GM12878 (cell line): Measurements from ENCODE around the gene SLC38A3. TPM values are rescaled to one million over a fixed set of nuclear protein-coding genes. Genes with fewer than 3 reads are reported as not detected.
A peak's percentile ranks its signal among the peaks of the same experiment; 100 is the strongest.

Experiments
- ATAC-seq: fragments of 200-7000 bp; cut with Tn5 transposase; 3 replicates; pipeline ENCODE4 v1.9.1; 2020; ENCODE audit warnings: mild to moderate bottlenecking, moderate library complexity
- BruUV-seq: library from RNA; stranded (reverse); fragments of 400-500 nt; replicated peaks from 2 replicates; lab custom pipeline; 2021; lab: Mats Ljungman, UMichigan
- CTCF ChIA-PET: fragments of 300-600 bp; sonication (Branson Sonifier 250); formaldehyde crosslinking; extraction: SDS; loops from one replicate; lab custom pipeline; 2021; ENCODE audit warnings: inconsistent platforms; lab: Yijun Ruan, JAX
- POLR2A ChIA-PET: fragments of 350-600 bp; formaldehyde crosslinking; extraction: SDS; loops from one replicate; lab custom pipeline; 2021; ENCODE audit warnings: inconsistent platforms; lab: Charles Lee
- RAD21 ChIA-PET: fragments of 300-600 bp; sonication (Branson Sonifier 250); formaldehyde crosslinking; loops from one replicate; lab custom pipeline; 2023; ENCODE audit warnings: antibody characterized with exemption; ENCODE audit not compliant: unreplicated experiment; lab: Charles Lee
- SMC1A ChIA-PET: fragments of 300-600 bp; sonication (Branson Sonifier 250); formaldehyde crosslinking; loops from one replicate; lab custom pipeline; 2023; ENCODE audit not compliant: unreplicated experiment, uncharacterized antibody; lab: Charles Lee
- DNase-seq: peaks from one replicate; pipeline ENCODE4 v3.0.0-alpha.2; 2011; ENCODE audit warnings: low read depth, low spot score
- FAIRE-seq: peaks from 3 replicates; lab custom pipeline; 2011; peaks lifted over from hg19 to GRCh38; lab: Jason Lieb, UNC
- H2AFZ ChIP-seq: 2 replicates; pipeline ENCODE4 v1.6.0; 2011; ENCODE audit warnings: low read depth, low read length, control low read depth; ENCODE audit not compliant: control insufficient read depth
- H3K27ac ChIP-seq: 2 replicates; pipeline ENCODE4 v1.5.1; 2011; ENCODE audit warnings: control low read depth; ENCODE audit not compliant: control insufficient read depth, insufficient read depth
- H3K27me3 ChIP-seq, 2 experiments: replicated peaks in 1 of 2; 2 replicates each; pipeline versions ENCODE4 v1.6.0 to v1.6.1; 2011; ENCODE audit warnings: low read length in 1 of 2; ENCODE audit not compliant: control insufficient read depth in 2 of 2, insufficient read depth in 2 of 2
- H3K36me3 ChIP-seq, 2 experiments: 2 replicates each; pipeline ENCODE4 v1.5.1; 2011; ENCODE audit warnings: low read length in 1 of 2; ENCODE audit not compliant: control insufficient read depth in 2 of 2, insufficient read depth in 2 of 2
- H3K4me1 ChIP-seq: 2 replicates; pipeline ENCODE4 v1.6.1; 2011; ENCODE audit warnings: mild to moderate bottlenecking, low read length, moderate library complexity, mixed read lengths; ENCODE audit not compliant: control insufficient read depth, insufficient read depth
- H3K4me2 ChIP-seq: 2 replicates; pipeline ENCODE4 v1.6.0; 2011; ENCODE audit warnings: control low read depth; ENCODE audit not compliant: control insufficient read depth, insufficient read depth
- H3K4me3 ChIP-seq: fragments of 200-600 bp; sonication (generic); 2 replicates; pipeline ENCODE4 v1.5.1; 2016
- H3K79me2 ChIP-seq: 2 replicates; pipeline ENCODE4 v1.6.0; 2011; ENCODE audit warnings: low read length; ENCODE audit not compliant: control insufficient read depth, insufficient read depth
- H3K9ac ChIP-seq: 2 replicates; pipeline ENCODE4 v1.8.0; 2011; ENCODE audit warnings: low read length, control low read depth, mixed read lengths; ENCODE audit not compliant: control insufficient read depth, insufficient read depth
- H3K9me3 ChIP-seq: replicated peaks from 3 replicates; pipeline ENCODE4 v1.5.1; 2011; ENCODE audit warnings: mild to moderate bottlenecking, low read length; ENCODE audit not compliant: control insufficient read depth, insufficient read depth
- H4K20me1 ChIP-seq: 2 replicates; pipeline ENCODE4 v1.6.0; 2011; ENCODE audit not compliant: control insufficient read depth, insufficient read depth
- BRCA1 ChIP-seq: IDR thresholded peaks from 2 replicates; pipeline ENCODE4 v1.6.1; 2011; ENCODE audit warnings: low read depth, low read length, improper control_type of control experiment
- HDGF ChIP-seq: fragments of 450-650 bp; IDR thresholded peaks from 2 replicates; pipeline ENCODE4 v1.6.1; 2016; ENCODE audit warnings: antibody characterized with exemption
- MEF2B ChIP-seq: fragments of 450-650 bp; IDR thresholded peaks from 2 replicates; pipeline ENCODE4 v1.6.1; 2018; ENCODE audit warnings: mild to moderate bottlenecking, moderate library complexity; ENCODE audit not compliant: partially characterized antibody, poor library complexity, severe bottlenecking
- POLR2A ChIP-seq: IDR thresholded peaks from 2 replicates; pipeline ENCODE4 v1.6.1; 2011; ENCODE audit warnings: low read depth, mild to moderate bottlenecking, low read length
- POLR2AphosphoS5 ChIP-seq: IDR thresholded peaks from 2 replicates; pipeline ENCODE4 v1.6.1; 2011; ENCODE audit warnings: mild to moderate bottlenecking, low read length, inconsistent platforms
- WGBS: methylation state at CpG from one replicate; pipeline ENCODE4 v1.1.6; 2016; ENCODE audit warnings: low lambda C conversion rate; ENCODE audit not compliant: insufficient replicate concordance, insufficient coverage; ENCODE audit errors: missing lambda C conversion rate; 5-methylcytosine and 5-hydroxymethylcytosine counted together
- in situ Hi-C: fragments of 300-500 bp; cut with MboI; formaldehyde crosslinking; loops from 9 replicates; pipeline ENCODE4 v1.14.3; 2018; ENCODE audit warnings: mixed read lengths
- intact Hi-C: fragments of 100-400 bp; cut with micrococcal nuclease; formaldehyde crosslinking; loops from one replicate; pipeline ENCODE4 v1.14.2; 2022; ENCODE audit not compliant: unreplicated experiment
- polyA plus RNA-seq, 11 experiments: library from polyadenylated mRNA; depleted of rRNA in 4 of 11; unstranded in 6 of 11; stranded (reverse) in 5 of 11; fragments of >200 nt; fragmentation: Nextera tagmentation in 4 of 11; fragmentation: Illumina TruSeq in 1 of 11; extraction: Ambion mirVana in 4 of 11; extraction: Trizol in 1 of 11; gene quantifications; 1 replicate in 1 of 11; 2 replicates in 10 of 11; pipeline versions ENCODE4 v1.2.1 to v1.2.3, GENCODE V29; 2011 to 2016; ENCODE audit warnings: inconsistent platforms in 2 of 11, missing spikeins in 2 of 11, low read depth in 1 of 11
- total RNA-seq, 4 experiments: library from RNA; depleted of rRNA in 3 of 4; stranded (reverse); fragments of >200 nt in 3 of 4; fragmentation: Illumina TruSeq in 1 of 4; extraction: Trizol in 1 of 4; gene quantifications; 2 replicates each; pipeline versions ENCODE4 v1.2.1 to v1.2.3, GENCODE V29; 2013 to 2021

Gene SLC38A3
- total and polyA plus RNA-seq, 10 of the 15 experiments (the other 5 are each of a cell fraction or from before 2014, with no cell fraction given), result 0.14 TPM; not detected in 9

- TF ChIP-seq MEF2B (no peak), POLR2AphosphoS5 (peak; percentile 33; the same call in 1 of the 2 replicates), BRCA1 (no peak)
Measured at GRCh38 chr3:50256978-50257890, 52.2 kb downstream of the SLC38A3 start (continued).

DNA sequence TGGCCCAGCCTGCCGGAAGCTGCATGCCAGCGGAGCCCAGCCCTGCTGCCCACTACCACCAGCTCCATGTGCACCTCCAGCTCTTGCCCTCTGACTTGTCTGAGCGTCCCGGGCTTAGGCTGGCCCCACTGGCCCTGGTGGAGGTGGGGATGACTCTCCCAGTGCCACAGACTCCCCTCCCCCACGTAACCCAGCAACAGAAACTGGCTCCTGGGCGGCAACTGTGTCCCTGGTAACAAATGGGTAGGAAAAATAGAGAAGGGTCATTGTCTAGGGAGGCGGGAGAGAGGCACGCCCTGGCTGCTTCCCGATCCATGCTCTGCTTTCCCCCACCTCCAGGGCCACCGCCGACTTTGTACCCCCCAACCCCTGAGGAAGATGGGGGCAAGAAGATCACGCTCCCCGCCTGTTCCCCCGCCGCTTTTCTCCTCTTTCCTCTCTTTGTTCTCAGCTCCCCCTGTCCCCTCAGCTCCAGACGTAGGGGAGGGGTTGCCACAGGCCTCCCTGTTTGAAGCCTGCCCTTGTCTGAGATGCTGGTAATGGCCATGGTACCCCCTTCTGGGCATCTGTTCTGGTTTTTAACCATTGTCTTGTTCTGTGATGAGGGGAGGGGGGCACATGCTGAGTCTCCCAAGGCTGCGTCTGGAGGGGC lies 53.1 kb downstream of the SLC38A3 start:
- RAD21 ChIA-PET, result no interaction called here
- no peaks in the 10 kb centered on the region for H3K27me3 ChIP-seq
- no peak for ATAC-seq
- peaks cover 19 to 38% of the 10 kb centered on the region in 2 experiments; a peak in 3 of 4 replicates for H3K36me3 ChIP-seq
- TF ChIP-seq HDGF, result no peak
- TF ChIP-seq POLR2A, result 0 out of 2 replicates have a peak, but pooled peaks have one; percentile 28
- TF ChIP-seq, all 136 proteins: peak for 1
- Histone ChIP-seq H3K9ac (no peak overlapping the region), H3K27ac (no peak overlapping the region), H3K4me1 (peaks cover 14% of the 10 kb centered on the region), H3K9me3 (peaks cover 13% of the 10 kb centered on the region; the same call in 1 of the 3 replicates), H3K4me3 (no peak overlapping the region), H4K20me1 (no peaks in the 10 kb centered on the region), H3K4me2 (no peak overlapping the region), H2AFZ (no peak overlapping the region), H3K79me2 (no peaks in the 10 kb centered on the region)
- no TSS peak for BruUV-seq
- no peak for FAIRE-seq
- SMC1A ChIA-PET, result interaction anchor here (2.9 kb wide), 1 partner anchor 11 kb away, joined by 10 read pairs; no protein-coding TSS in a partner anchor
- POLR2A ChIA-PET, result interaction anchor here (0.6 to 1.7 kb wide), 5 partner anchors 10 to 275 kb away, joined by 3 to 5 read pairs (median 4); partner anchors contain the start of genes HYAL3 and NAA80
- WGBS, result 95% methylated on average over 17 of the region's 17 CpGs
- intact Hi-C loops, result no loop called here
- in situ Hi-C loops, result no loop called here
- DNase-seq, result no peak
- CTCF ChIA-PET, result interaction anchor here (5.7 to 7.9 kb wide), 2 partner anchors 11 to 32 kb away, joined by 43 to 44 read pairs; no protein-coding TSS in a partner anchor
